Adipocyte (in vitro differentiated cells): ENCODE measurements around the gene NRCAM.

Experiments
- DNase-seq: peaks from one replicate; pipeline ENCODE4 v3.0.0-alpha.2; 2015; ENCODE audit warnings: low read depth
- H3K27me3 ChIP-seq: replicated peaks from 2 replicates; pipeline ENCODE4 v1.7.0; 2013; ENCODE audit warnings: mild to moderate bottlenecking, low read length, moderate library complexity; ENCODE audit not compliant: control insufficient read depth, insufficient read depth
- H3K36me3 ChIP-seq: 2 replicates; pipeline ENCODE4 v1.7.0; 2013; ENCODE audit warnings: low read length, mild to moderate bottlenecking, moderate library complexity; ENCODE audit not compliant: control insufficient read depth, insufficient read depth, severe bottlenecking
- H3K4me1 ChIP-seq: 2 replicates; pipeline ENCODE4 v1.7.0; 2013; ENCODE audit warnings: mild to moderate bottlenecking, low read length, moderate library complexity; ENCODE audit not compliant: control insufficient read depth, insufficient read depth
- H3K4me3 ChIP-seq: 2 replicates; pipeline ENCODE4 v1.7.0; 2013; ENCODE audit warnings: mild to moderate bottlenecking, low read length, moderate library complexity
- H3K9ac ChIP-seq: 2 replicates; pipeline ENCODE4 v1.7.0; 2013; ENCODE audit warnings: mild to moderate bottlenecking, low read length, moderate library complexity
- H3K9me3 ChIP-seq: 2 replicates; pipeline ENCODE4 v1.7.0; 2013; ENCODE audit warnings: mild to moderate bottlenecking, low read length, moderate library complexity; ENCODE audit not compliant: control insufficient read depth

The NRCAM gene

GRCh38 chr7:108252177-108252576, 204.1 kb downstream of the NRCAM start:
- no peaks in the 10 kb centered on the region for H3K27me3 ChIP-seq
- H3K4me1 ChIP-seq = peaks cover 23% of the 10 kb centered on the region
- H3K9ac ChIP-seq = no peak overlapping the region
- H3K36me3 ChIP-seq = peaks cover 3% of the 10 kb centered on the region
- no peak for DNase-seq
- H3K9me3 ChIP-seq = no peaks in the 10 kb centered on the region
- H3K4me3 ChIP-seq = no peak overlapping the region

- H3K9ac ChIP-seq = no peak overlapping the region
Observed at GRCh38 chr7:108251700-108252099, 204.5 kb downstream of the NRCAM start.

GRCh38 chr7:108249453-108249852, 206.8 kb downstream of the NRCAM start:
- Histone ChIP-seq H3K27me3 (no peaks in the 10 kb centered on the region), H3K9me3 (no peaks in the 10 kb centered on the region), H3K4me1 (peaks cover 48% of the 10 kb centered on the region), H3K9ac (no peak overlapping the region), H3K4me3 (no peak overlapping the region), H3K36me3 (peaks cover 3% of the 10 kb centered on the region)
- DNase-seq = no peak

More at GRCh38 chr7:108251700-108252099, 204.5 kb downstream of the NRCAM start:
- H3K27me3 ChIP-seq = no peaks in the 10 kb centered on the region
- H3K9me3 ChIP-seq = no peaks in the 10 kb centered on the region
- H3K4me1 ChIP-seq = peaks cover 28% of the 10 kb centered on the region
- H3K36me3 ChIP-seq = peaks cover 3% of the 10 kb centered on the region
- no peak overlapping the region for H3K4me3 ChIP-seq
- no peak for DNase-seq

GRCh38 chr7:108248821-108249220, 207.4 kb downstream of the NRCAM start:
- DNase-seq = no peak

GRCh38 chr7:108248418-108248817, 207.8 kb downstream of the NRCAM start:
- Histone ChIP-seq H3K4me3 (no peak overlapping the region), H3K36me3 (peaks cover 3% of the 10 kb centered on the region), H3K9me3 (no peaks in the 10 kb centered on the region), H3K27me3 (no peaks in the 10 kb centered on the region), H3K4me1 (peaks cover 58% of the 10 kb centered on the region), H3K9ac (no peak overlapping the region)
- no peak for DNase-seq

More at GRCh38 chr7:108248821-108249220, 207.4 kb downstream of the NRCAM start:
- Histone ChIP-seq H3K27me3 (no peaks in the 10 kb centered on the region), H3K4me3 (no peak overlapping the region), H3K9ac (no peak overlapping the region), H3K36me3 (peaks cover 3% of the 10 kb centered on the region), H3K9me3 (no peaks in the 10 kb centered on the region), H3K4me1 (peaks cover 54% of the 10 kb centered on the region)

- no peaks in the 10 kb centered on the region for H3K9me3 ChIP-seq
- peaks cover 3% of the 10 kb centered on the region for H3K36me3 ChIP-seq
- no peak for DNase-seq
- no peak overlapping the region for H3K9ac ChIP-seq
- no peaks in the 10 kb centered on the region for H3K27me3 ChIP-seq
- no peak overlapping the region for H3K4me3 ChIP-seq
- peaks cover 59% of the 10 kb centered on the region for H3K4me1 ChIP-seq
Observed at GRCh38 chr7:108247614-108248013, 208.6 kb downstream of the NRCAM start.

- H3K27me3 ChIP-seq = no peaks in the 10 kb centered on the region
- peak overlapping the region; percentile 53 for H3K4me3 ChIP-seq
- DNase-seq = peak; percentile 80
- peaks cover 3% of the 10 kb centered on the region for H3K36me3 ChIP-seq
- no peaks in the 10 kb centered on the region for H3K9me3 ChIP-seq
- H3K9ac ChIP-seq = peak overlapping the region; percentile 66
- peaks cover 49% of the 10 kb centered on the region for H3K4me1 ChIP-seq
Observed at GRCh38 chr7:108246227-108246837, 209.9 kb downstream of the NRCAM start.

- Histone ChIP-seq H3K9me3 (no peaks in the 10 kb centered on the region), H3K4me3 (peak overlapping the region; percentile 53), H3K27me3 (no peaks in the 10 kb centered on the region), H3K36me3 (peaks cover 3% of the 10 kb centered on the region), H3K9ac (peak overlapping the region; percentile 66), H3K4me1 (peaks cover 48% of the 10 kb centered on the region)
- DNase-seq = peak; percentile 31
Observed at GRCh38 chr7:108245523-108246226, 210.6 kb downstream of the NRCAM start.

- Histone ChIP-seq H3K4me1 (peaks cover 48% of the 10 kb centered on the region), H3K27me3 (no peaks in the 10 kb centered on the region), H3K36me3 (peaks cover 6% of the 10 kb centered on the region), H3K4me3 (no peak overlapping the region), H3K9ac (no peak overlapping the region), H3K9me3 (no peaks in the 10 kb centered on the region)
- no peak for DNase-seq
Observed at GRCh38 chr7:108244110-108244509, 212.1 kb downstream of the NRCAM start.

- Histone ChIP-seq H3K27me3 (no peaks in the 10 kb centered on the region), H3K36me3 (peaks cover 6% of the 10 kb centered on the region), H3K4me1 (peaks cover 28% of the 10 kb centered on the region), H3K9me3 (no peaks in the 10 kb centered on the region), H3K9ac (no peak overlapping the region), H3K4me3 (no peak overlapping the region)
- no peak for DNase-seq
Observed at GRCh38 chr7:108239501-108240225, 216.6 kb downstream of the NRCAM start.

GRCh38 chr7:108236681-108237415, 219.4 kb downstream of the NRCAM start:
- Histone ChIP-seq H3K9ac (no peak overlapping the region), H3K27me3 (no peaks in the 10 kb centered on the region), H3K36me3 (peaks cover 20% of the 10 kb centered on the region), H3K4me1 (peaks cover 31% of the 10 kb centered on the region), H3K9me3 (no peaks in the 10 kb centered on the region), H3K4me3 (no peak overlapping the region)
- DNase-seq = no peak
